OCI-LY1 (cell line): ENCODE measurements around the gene PEX26.

ENCODE experiments used
- H2AFZ ChIP-seq: fragments of 200-600 bp; sonication (generic), shearing (Covaris generic); 2 replicates; pipeline ENCODE4 v1.6.0; 2014; ENCODE audit warnings: antibody characterized with exemption, mild to moderate bottlenecking, low read length
- H3F3A ChIP-seq: fragments of 200-600 bp; sonication (generic), shearing (Covaris generic); 2 replicates; pipeline ENCODE4 v1.6.0; 2014; ENCODE audit warnings: mild to moderate bottlenecking, antibody characterized with exemption, low read length, moderate library complexity; ENCODE audit not compliant: insufficient read depth
- H3K27ac ChIP-seq: fragments of 200-600 bp; sonication (generic); 2 replicates; pipeline ENCODE4 v1.5.1; 2014; ENCODE audit warnings: low read length, mixed run types, mild to moderate bottlenecking, low read depth; ENCODE audit not compliant: poor library complexity, severe bottlenecking
- H3K27me3 ChIP-seq: fragments of 200-600 bp; sonication (generic); 2 replicates; pipeline ENCODE4 v1.6.0; 2014; ENCODE audit warnings: antibody characterized with exemption, mild to moderate bottlenecking, low read length, moderate library complexity; ENCODE audit not compliant: insufficient read depth
- H3K36me3 ChIP-seq: fragments of 200-600 bp; sonication (generic); 2 replicates; pipeline ENCODE4 v1.6.1; 2014; ENCODE audit warnings: mild to moderate bottlenecking, antibody characterized with exemption, low read length, moderate library complexity, mixed read lengths; ENCODE audit not compliant: insufficient read depth
- H3K4me1 ChIP-seq: fragments of 200-600 bp; sonication (generic); 2 replicates; pipeline ENCODE4 v1.5.1; 2014; ENCODE audit warnings: mild to moderate bottlenecking, low read length, moderate library complexity; ENCODE audit not compliant: insufficient read depth, severe bottlenecking
- H3K4me2 ChIP-seq: fragments of 200-600 bp; sonication (generic), shearing (Covaris generic); 2 replicates; pipeline ENCODE4 v1.6.1; 2014; ENCODE audit warnings: low read length
- H3K4me3 ChIP-seq: fragments of 200-600 bp; sonication (generic); 2 replicates; pipeline ENCODE4 v1.5.1; 2014; ENCODE audit warnings: low read length, low read depth, mild to moderate bottlenecking, mixed read lengths; ENCODE audit not compliant: poor library complexity, severe bottlenecking
- H3K79me2 ChIP-seq: fragments of 200-600 bp; shearing (Covaris generic); 2 replicates; pipeline ENCODE4 v1.6.1; 2016; ENCODE audit warnings: mixed run types, low read length, mixed read lengths; ENCODE audit not compliant: insufficient read depth
- H3K9ac ChIP-seq: fragments of 200-600 bp; sonication (generic), shearing (Covaris generic); 2 replicates; pipeline ENCODE4 v1.6.1; 2014; ENCODE audit warnings: mild to moderate bottlenecking, low read length, mixed read lengths
- H3K9me2 ChIP-seq: fragments of 200-600 bp; sonication (generic), shearing (Covaris generic); 2 replicates; pipeline ENCODE4 v1.6.1; 2014; ENCODE audit warnings: low read depth, mild to moderate bottlenecking, low read length, mixed read lengths
- H3K9me3 ChIP-seq: fragments of 200-600 bp; shearing (Covaris generic); 2 replicates; pipeline ENCODE4 v1.6.1; 2014; ENCODE audit warnings: low read length, mixed read lengths
- H4K20me1 ChIP-seq: fragments of 200-600 bp; sonication (generic), shearing (Covaris generic); 2 replicates; pipeline ENCODE4 v1.6.0; 2016; ENCODE audit warnings: mild to moderate bottlenecking, low read length; ENCODE audit not compliant: insufficient read depth
- EZH2 ChIP-seq: fragments of 200-600 bp; sonication (generic), shearing (Covaris generic); IDR thresholded peaks from 2 replicates; pipeline ENCODE4 v1.8.0; 2017; ENCODE audit warnings: borderline replicate concordance, mixed run types, mild to moderate bottlenecking, antibody characterized with exemption, low read length, moderate library complexity, mixed read lengths
- TF ChIP-seq, protein P1 (sequence below): fragments of 200-600 bp; sonication (generic), shearing (Covaris generic); IDR thresholded peaks from 2 replicates; pipeline ENCODE4 v1.5.1; 2017; ENCODE audit warnings: mild to moderate bottlenecking, antibody characterized with exemption, low read length, moderate library complexity, mixed read lengths

Gene PEX26

DNA sequence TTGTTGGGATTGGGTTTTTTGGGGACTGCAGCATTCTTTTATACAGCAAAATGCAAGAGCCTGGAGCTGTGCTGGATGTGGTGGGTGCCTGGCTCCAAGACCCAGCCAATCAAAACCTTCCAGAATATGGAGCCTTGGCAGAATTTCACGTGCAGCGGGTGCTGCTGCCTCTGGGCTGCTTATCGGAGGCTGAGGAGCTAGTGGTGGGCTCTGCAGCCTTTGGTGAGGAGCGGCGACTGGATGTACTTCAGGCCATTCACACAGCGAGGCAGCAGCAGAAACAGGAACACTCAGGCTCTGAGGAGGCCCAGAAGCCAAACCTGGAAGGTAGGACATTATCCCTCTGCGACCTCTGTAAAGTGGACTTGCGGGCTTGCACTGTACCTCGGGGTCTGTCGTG is 5.6 kb downstream of the PEX26 start:
- no peaks in the 10 kb centered on the region for H3K27me3 ChIP-seq
- no peaks in the 10 kb centered on the region for H4K20me1 ChIP-seq
- no peak for TF ChIP-seq EZH2
- H3K4me3 ChIP-seq = no peak overlapping the region
- H3K79me2 ChIP-seq = no peaks in the 10 kb centered on the region
- no peaks in the 10 kb centered on the region for H3K9me2 ChIP-seq
- H3K9ac ChIP-seq = no peak overlapping the region
- peaks cover 17% of the 10 kb centered on the region for H3K4me1 ChIP-seq
- no peaks in the 10 kb centered on the region for H3K9me3 ChIP-seq
- no peak overlapping the region for H3K27ac ChIP-seq
- H3K36me3 ChIP-seq = peaks cover 82% of the 10 kb centered on the region
- H2AFZ ChIP-seq = no peak overlapping the region
- no peaks in the 10 kb centered on the region for H3F3A ChIP-seq
- H3K4me2 ChIP-seq = no peak overlapping the region

DNA sequence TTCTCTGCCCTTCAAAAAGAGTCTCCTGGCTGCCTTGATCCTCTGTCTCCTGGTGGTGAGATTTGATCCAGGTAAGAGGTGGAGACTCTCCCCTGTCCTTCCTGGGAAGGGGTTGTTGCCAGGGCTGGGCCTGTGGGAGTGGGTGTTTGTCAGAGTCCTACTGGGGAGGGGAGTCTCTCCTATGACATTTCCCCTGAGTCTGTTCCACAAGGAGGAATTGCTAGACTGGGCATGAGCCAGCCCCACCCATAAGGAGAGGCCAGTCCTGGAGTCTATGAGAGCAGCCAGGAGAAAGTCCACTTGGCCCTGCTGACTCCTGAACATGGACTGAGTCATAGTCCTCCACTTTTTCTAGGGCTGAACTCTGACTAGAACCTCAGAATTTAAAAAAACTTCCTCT is 7.4 kb downstream of the PEX26 start:
- no peak overlapping the region for H3K27ac ChIP-seq
- no peaks in the 10 kb centered on the region for H3K9me3 ChIP-seq
- no peaks in the 10 kb centered on the region for H4K20me1 ChIP-seq
- H3K79me2 ChIP-seq = no peaks in the 10 kb centered on the region
- no peaks in the 10 kb centered on the region for H3F3A ChIP-seq
- H3K4me1 ChIP-seq = peaks cover 5% of the 10 kb centered on the region
- H3K9ac ChIP-seq = no peak overlapping the region
- no peak for TF ChIP-seq EZH2
- TF ChIP-seq, protein P1, sequence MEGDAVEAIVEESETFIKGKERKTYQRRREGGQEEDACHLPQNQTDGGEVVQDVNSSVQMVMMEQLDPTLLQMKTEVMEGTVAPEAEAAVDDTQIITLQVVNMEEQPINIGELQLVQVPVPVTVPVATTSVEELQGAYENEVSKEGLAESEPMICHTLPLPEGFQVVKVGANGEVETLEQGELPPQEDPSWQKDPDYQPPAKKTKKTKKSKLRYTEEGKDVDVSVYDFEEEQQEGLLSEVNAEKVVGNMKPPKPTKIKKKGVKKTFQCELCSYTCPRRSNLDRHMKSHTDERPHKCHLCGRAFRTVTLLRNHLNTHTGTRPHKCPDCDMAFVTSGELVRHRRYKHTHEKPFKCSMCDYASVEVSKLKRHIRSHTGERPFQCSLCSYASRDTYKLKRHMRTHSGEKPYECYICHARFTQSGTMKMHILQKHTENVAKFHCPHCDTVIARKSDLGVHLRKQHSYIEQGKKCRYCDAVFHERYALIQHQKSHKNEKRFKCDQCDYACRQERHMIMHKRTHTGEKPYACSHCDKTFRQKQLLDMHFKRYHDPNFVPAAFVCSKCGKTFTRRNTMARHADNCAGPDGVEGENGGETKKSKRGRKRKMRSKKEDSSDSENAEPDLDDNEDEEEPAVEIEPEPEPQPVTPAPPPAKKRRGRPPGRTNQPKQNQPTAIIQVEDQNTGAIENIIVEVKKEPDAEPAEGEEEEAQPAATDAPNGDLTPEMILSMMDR = no peak
- no peak overlapping the region for H3K4me3 ChIP-seq
- peaks cover 84% of the 10 kb centered on the region for H3K36me3 ChIP-seq
- H3K4me2 ChIP-seq = no peak overlapping the region
- H3K9me2 ChIP-seq = no peaks in the 10 kb centered on the region
- H3K27me3 ChIP-seq = no peaks in the 10 kb centered on the region
- no peak overlapping the region for H2AFZ ChIP-seq

DNA sequence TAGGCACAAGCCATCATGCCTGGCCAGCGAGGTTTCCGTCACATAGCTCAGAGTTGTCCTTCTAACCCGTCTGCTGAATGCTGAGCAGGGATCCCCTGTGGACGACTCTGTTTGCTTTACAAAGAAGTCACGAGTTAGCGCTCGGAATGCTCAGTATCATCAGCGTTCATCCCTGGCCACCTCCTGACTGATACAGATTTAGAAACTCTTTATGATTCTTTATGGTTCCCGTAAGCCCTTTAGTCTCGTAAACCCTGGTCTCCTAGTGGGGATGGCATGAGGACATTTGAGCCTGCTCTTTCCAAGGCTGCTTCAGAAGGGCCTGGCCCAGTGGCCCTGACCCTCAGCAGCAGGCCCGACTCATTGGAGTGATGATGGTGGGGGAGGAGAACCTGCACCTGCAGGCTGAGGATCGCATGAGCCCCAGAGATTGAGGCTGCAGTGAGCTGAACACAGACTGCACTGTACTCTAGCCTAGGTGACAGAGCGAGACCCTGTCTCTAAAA is 9.6 kb downstream of the PEX26 start:
- no peaks in the 10 kb centered on the region for H3K9me2 ChIP-seq
- no peaks in the 10 kb centered on the region for H3K79me2 ChIP-seq
- no peaks in the 10 kb centered on the region for H3F3A ChIP-seq
- no peaks in the 10 kb centered on the region for H3K27me3 ChIP-seq
- TF ChIP-seq, protein P1 = no peak
- TF ChIP-seq EZH2 = no peak
- H3K9me3 ChIP-seq = no peaks in the 10 kb centered on the region
- H3K36me3 ChIP-seq = peaks cover 79% of the 10 kb centered on the region
- H3K4me3 ChIP-seq = no peak overlapping the region
- H3K4me1 ChIP-seq = peaks cover 5% of the 10 kb centered on the region
- H3K27ac ChIP-seq = no peak overlapping the region
- H3K4me2 ChIP-seq = no peak overlapping the region
- no peak overlapping the region for H3K9ac ChIP-seq
- no peaks in the 10 kb centered on the region for H4K20me1 ChIP-seq
- H2AFZ ChIP-seq = no peak overlapping the region
